ENCODE results near the gene APH1B. TPM values are rescaled to one million over a fixed set of nuclear protein-coding genes. Genes with fewer than 3 reads are reported as not detected.

The APH1B gene
- total and polyA plus RNA-seq, 2 of the 4 experiments (the other 2 are of a cell fraction), result 7.0 to 7.7 TPM

DNA sequence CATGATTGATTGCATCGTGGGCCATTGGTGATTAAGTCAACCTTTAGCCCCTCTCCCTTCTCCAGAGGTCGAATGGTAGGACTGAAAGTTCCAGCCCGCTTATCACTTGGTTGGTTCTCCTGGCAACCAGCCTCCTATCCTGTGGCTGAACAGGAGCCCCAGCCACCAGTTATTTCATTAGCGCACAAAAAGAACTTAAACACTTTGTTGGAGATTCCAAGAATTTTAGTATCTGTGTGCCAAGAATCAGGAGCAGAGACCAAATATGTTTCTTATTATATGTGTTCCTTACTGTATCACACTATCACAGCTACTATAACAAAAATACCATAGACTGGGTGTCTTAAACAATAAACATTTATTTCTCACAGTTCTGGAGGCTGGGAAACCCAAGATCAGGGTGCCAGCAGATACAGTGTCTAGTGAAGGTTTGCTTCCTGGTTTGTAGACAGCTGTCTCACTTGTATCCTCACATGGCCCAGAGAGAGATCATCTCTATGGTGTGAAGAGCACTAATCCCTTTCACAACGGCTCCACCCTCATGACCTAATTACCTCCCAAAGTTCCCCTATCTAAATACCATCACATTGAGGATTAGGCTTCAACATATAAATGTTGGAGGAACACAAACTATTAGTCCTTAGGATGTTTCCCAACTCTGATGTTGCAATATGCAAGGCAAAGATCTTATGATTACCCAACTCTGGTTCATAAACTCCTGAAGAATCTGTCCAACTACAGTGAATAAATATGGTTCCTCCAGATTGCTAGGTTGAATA, 30.5 kb upstream of the APH1B start:
- Histone ChIP-seq H3K27me3 (ENCODE audit: control insufficient read depth, insufficient read depth, low read length) (no peaks in the 10 kb centered on the region), H3K9me3 (ENCODE audit: control insufficient read depth, insufficient read depth, low read length) (no peaks in the 10 kb centered on the region; the same call in 1 of the 2 replicates), H3K56ac (ENCODE audit: extremely low read depth, insufficient read depth, low read length) (no peak overlapping the region), H2BK120ac (ENCODE audit: low read depth, low read length) (peak overlapping the region; percentile 60; the same call in 1 of the 2 replicates), H3K4me1 (ENCODE audit: control insufficient read depth, insufficient read depth, low read length) (peaks cover 19% of the 10 kb centered on the region), H2BK5ac (ENCODE audit: low read depth, low read length, poor library complexity, severe bottlenecking) (peak overlapping the region; percentile 92), H3K36me3 (ENCODE audit: control insufficient read depth, insufficient read depth, low read length) (peaks cover 12% of the 10 kb centered on the region), H2AFZ (replicated peaks; ENCODE audit: low read length, poor library complexity) (no peak overlapping the region), H3K18ac (ENCODE audit: low read depth, low read length) (peak overlapping the region; percentile 90), H3K9me1 (ENCODE audit: insufficient read depth, low read length) (peaks cover 10% of the 10 kb centered on the region), H3K27ac (ENCODE audit: insufficient read depth, low read length) (peak overlapping the region; percentile 81; the same call in 1 of the 2 replicates), H3K14ac (replicated peaks; ENCODE audit: low read depth, low read length) (peak overlapping the region; percentile 64), H2AK9ac (replicated peaks; ENCODE audit: low read depth, low read length, poor library complexity) (no peak overlapping the region), H3K4me3 (ENCODE audit: insufficient read depth, low read depth, low read length) (no peak overlapping the region), H4K8ac (ENCODE audit: low read depth in 2 of 2, low read length in 2 of 2) (peak overlapping the region in 1 of 2 experiments; percentile 30; a peak in 2 of 4 replicates), H2BK15ac (ENCODE audit: low read depth, low read length) (peak overlapping the region; percentile 57; the same call in 2 of the 3 replicates), H3K9ac (ENCODE audit: low read depth, low read length) (no peak overlapping the region), H2BK20ac (ENCODE audit: low read depth, low read length) (0 out of 2 replicates have a peak overlapping the region, but pooled peaks have one; percentile 13), H4K5ac (ENCODE audit: low read depth, low read length) (peak overlapping the region; percentile 78), H4K20me1 (ENCODE audit: insufficient read depth, low read length) (peaks cover 10% of the 10 kb centered on the region; the same call in 1 of the 2 replicates), H2AK5ac (ENCODE audit: low read depth, low read length) (peak overlapping the region; percentile 79), H3K79me1 (ENCODE audit: low read depth in 1 of 2, low read length in 2 of 2) (peaks cover 24 to 55% of the 10 kb centered on the region in 2 experiments), H3K4ac (ENCODE audit: low read depth, low read length) (peak overlapping the region; percentile 67; the same call in 1 of the 2 replicates), H4K91ac (ENCODE audit: insufficient read depth, low read depth, low read length) (peak overlapping the region; percentile 15; the same call in 1 of the 2 replicates), H3K4me2 (ENCODE audit: low read depth, low read length) (peak overlapping the region; percentile 52; the same call in 1 of the 2 replicates), H3K23ac (ENCODE audit: low read depth, low read length) (0 out of 2 replicates have a peak overlapping the region, but pooled peaks have one; percentile 17)
- 80% methylated on average over 1 of the region's 5 CpGs; no CpG with 5 or more reads in 1 of the 2 experiments for WGBS, 2 experiments (ENCODE audit: extremely low coverage in 2 of 2, insufficient read length in 1 of 2)
- TF ChIP-seq CHD1 (IDR thresholded peaks at IDR 0.05; ENCODE audit: low read depth, low read length) (no peak), FOS (IDR thresholded peaks at IDR 0.05; ENCODE audit: low read depth, low read length) (no peak), CEBPB (IDR thresholded peaks at IDR 0.05; ENCODE audit: low read depth, low read length) (peak; percentile 99)
- ATAC-seq (ENCODE audit: low read depth), result peak; percentile 36
- POLR2A ChIA-PET (ENCODE audit: unreplicated experiment), result no interaction called here
- dilution Hi-C loops (cut with HindIII; ENCODE audit: low sequenced_read_pairs, unreplicated experiment), result no loop called here
- in situ Hi-C loops (cut with MboI; ENCODE audit: low sequenced_read_pairs), result no loop called here
- no TSS peak for BruUV-seq (replicated peaks)
- DNase-seq, result peak; percentile 91
- intact Hi-C loops (cut with micrococcal nuclease), result no loop called here
- CTCF ChIA-PET, result interaction anchor here (0.8 kb wide), 1 partner anchor 10 kb away, joined by 3 read pairs; no protein-coding TSS in a partner anchor

Data from IMR-90 (cell line).